Stimulated activated CD4-positive, alpha-beta T cell treated with anti-CD3 and anti-CD28 coated beads, Interleukin-4, amount 100 ng/mL, for 4 hours (primary cell): ENCODE data around the gene CCDC144A.
"Not testable (repeated sequence)": the region's sequence is repeated elsewhere in the genome, so short reads cannot be mapped to it uniquely, and the experiment has no call there.

Experiments
- DNase-seq, 2 experiments: peaks; one replicate each; pipeline ENCODE4 v3.0.0-alpha.2; 2020

The CCDC144A gene

GRCh38 chr17:16818821-16819683, 129.0 kb downstream of the CCDC144A start:
- DNase-seq: no peak

DNA sequence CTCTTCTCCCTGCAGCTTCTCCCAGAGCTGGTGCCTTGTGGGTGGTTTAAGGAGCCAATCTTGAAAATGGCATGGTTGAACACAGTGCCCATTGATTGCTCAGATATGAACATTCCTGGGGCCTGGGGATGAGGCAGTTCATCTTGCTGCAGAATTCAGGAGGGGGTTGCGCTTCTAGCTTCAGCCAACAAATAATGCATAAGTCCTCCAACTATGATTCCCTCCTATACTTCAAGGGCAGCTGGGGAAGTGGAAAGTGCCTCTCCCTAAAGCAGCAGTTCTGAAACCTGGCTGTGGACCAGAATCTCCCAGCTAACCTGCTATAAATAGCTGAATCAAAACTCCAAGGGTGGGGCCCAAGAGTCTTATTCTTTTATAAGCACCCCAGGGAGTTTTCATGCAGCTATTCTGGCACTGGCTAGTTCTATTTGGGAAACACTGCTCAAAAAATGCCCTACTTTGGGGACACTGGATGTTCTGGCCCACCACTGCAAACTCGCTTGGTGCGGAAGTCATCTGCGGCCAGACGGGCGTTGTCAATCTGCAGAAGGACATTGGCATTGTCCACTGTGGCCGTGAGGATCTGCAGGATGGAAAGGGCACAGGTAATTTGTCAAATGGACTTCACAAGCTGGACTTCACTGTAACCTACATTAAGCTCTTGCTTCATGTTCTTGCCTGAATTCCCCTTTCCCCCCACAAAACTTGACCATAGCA, 130.3 kb downstream of the CCDC144A start:
- no peak for DNase-seq

DNA sequence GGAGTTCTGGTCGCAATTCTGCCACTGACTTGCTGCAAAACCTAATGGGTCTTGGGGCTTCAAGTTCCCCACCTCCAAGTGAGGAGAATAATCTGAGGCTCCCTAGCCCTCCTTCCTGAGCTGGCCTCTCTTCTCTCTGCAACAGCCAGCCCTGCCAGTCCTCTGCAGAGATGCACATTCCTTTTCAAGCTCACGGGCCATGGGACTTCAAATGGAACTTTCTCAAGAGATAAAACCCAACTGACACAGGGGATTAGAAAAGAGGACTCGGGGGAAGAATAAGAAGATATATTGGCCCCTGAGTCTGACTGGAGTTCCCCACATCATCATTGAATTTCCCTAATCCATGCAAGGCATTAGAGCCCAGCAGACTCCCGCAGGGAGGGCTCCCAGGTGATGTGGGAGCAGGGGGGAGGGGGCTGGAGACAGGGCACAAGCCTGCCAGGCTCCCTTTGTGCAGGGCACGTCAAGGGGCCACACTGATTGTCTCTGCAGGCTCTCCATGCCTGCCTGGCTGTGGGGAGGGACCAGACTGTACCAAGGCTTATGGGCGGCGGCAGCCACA, 131.0 kb downstream of the CCDC144A start:
- DNase-seq: no peak

GRCh38 chr17:16822133-16822532, 132.1 kb downstream of the CCDC144A start:
- DNase-seq: not testable (repeated sequence)

GRCh38 chr17:16823768-16824406, 133.8 kb downstream of the CCDC144A start:
- not testable (repeated sequence) for DNase-seq
